HL-60 (cell line): ENCODE data around the gene ELOB.

Experiments used
- CTCF ChIP-seq: IDR thresholded peaks from one replicate; pipeline ENCODE4 v1.5.1; 2011; ENCODE audit warnings: low read length, control low read depth, inconsistent platforms; ENCODE audit not compliant: insufficient read depth
- GABPA ChIP-seq: IDR thresholded peaks from 2 replicates; pipeline ENCODE4 v1.6.1; 2012; ENCODE audit warnings: low read depth
- POLR2AphosphoS5 ChIP-seq: IDR thresholded peaks from 2 replicates; pipeline ENCODE4 v1.6.1; 2012; ENCODE audit warnings: low read depth
- TF ChIP-seq, protein P1 (sequence below): IDR thresholded peaks from 2 replicates; pipeline ENCODE4 v1.6.1; 2012; ENCODE audit warnings: low read depth; ENCODE audit not compliant: insufficient replicate concordance

DNA sequence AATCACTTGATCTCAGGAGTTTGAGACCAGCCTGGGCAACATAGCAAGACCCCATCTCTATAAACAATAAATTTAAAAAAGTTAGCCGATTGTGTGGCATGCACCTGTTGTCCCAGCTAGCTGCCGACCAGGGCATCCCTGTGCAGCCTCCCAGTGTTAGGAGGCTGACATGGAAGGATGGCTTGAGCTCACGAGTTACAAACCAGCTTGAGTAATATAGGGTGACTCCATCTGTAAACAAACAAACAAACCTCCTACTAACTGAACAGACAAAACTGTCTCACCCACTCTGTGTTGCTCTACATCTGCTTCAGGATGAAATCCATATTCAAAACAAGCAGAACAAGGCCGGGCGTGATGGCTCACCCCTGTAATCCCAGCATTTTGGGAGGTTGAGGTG lies 50.2 kb downstream of the ELOB start:
- TF ChIP-seq CTCF, result no peak
- TF ChIP-seq POLR2AphosphoS5, result no peak
- TF ChIP-seq GABPA, result no peak
- TF ChIP-seq, protein P1, sequence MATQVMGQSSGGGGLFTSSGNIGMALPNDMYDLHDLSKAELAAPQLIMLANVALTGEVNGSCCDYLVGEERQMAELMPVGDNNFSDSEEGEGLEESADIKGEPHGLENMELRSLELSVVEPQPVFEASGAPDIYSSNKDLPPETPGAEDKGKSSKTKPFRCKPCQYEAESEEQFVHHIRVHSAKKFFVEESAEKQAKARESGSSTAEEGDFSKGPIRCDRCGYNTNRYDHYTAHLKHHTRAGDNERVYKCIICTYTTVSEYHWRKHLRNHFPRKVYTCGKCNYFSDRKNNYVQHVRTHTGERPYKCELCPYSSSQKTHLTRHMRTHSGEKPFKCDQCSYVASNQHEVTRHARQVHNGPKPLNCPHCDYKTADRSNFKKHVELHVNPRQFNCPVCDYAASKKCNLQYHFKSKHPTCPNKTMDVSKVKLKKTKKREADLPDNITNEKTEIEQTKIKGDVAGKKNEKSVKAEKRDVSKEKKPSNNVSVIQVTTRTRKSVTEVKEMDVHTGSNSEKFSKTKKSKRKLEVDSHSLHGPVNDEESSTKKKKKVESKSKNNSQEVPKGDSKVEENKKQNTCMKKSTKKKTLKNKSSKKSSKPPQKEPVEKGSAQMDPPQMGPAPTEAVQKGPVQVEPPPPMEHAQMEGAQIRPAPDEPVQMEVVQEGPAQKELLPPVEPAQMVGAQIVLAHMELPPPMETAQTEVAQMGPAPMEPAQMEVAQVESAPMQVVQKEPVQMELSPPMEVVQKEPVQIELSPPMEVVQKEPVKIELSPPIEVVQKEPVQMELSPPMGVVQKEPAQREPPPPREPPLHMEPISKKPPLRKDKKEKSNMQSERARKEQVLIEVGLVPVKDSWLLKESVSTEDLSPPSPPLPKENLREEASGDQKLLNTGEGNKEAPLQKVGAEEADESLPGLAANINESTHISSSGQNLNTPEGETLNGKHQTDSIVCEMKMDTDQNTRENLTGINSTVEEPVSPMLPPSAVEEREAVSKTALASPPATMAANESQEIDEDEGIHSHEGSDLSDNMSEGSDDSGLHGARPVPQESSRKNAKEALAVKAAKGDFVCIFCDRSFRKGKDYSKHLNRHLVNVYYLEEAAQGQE, result no peak
